ENCODE measurements around the gene B4GALT5.

The B4GALT5 gene

DNA sequence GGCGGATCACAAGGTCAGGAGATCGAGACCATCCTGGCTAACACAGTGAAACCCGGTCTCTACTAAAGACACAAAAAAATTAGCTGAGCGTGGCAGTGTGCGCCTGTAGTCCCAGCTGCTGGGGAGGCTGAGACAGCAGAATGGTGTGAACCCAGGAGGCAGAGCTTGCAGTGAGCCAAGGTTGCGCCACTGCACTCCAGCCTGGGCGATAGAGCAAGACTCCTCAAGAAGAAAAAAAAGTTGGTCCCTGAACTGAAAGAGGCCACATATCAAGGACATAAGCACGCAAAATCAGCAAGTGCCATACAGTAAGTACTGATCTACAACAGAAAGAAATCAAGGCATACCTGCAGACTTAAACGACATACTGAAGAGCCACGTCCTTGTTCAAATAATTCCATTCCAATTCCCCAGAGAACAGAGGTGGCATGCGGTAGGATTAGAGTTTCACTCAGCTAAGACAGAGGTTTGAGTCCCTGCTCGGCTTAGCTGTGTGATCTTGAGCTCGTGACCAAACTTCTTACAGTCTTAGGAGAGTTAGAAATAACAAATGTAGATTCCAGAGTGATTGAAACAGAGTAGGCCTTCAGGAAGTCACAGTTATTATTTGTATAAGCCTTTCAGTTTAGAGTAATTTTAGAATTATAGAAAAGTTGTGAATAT, 29.2 kb downstream of the B4GALT5 start:
- TF ChIP-seq, protein P1, sequence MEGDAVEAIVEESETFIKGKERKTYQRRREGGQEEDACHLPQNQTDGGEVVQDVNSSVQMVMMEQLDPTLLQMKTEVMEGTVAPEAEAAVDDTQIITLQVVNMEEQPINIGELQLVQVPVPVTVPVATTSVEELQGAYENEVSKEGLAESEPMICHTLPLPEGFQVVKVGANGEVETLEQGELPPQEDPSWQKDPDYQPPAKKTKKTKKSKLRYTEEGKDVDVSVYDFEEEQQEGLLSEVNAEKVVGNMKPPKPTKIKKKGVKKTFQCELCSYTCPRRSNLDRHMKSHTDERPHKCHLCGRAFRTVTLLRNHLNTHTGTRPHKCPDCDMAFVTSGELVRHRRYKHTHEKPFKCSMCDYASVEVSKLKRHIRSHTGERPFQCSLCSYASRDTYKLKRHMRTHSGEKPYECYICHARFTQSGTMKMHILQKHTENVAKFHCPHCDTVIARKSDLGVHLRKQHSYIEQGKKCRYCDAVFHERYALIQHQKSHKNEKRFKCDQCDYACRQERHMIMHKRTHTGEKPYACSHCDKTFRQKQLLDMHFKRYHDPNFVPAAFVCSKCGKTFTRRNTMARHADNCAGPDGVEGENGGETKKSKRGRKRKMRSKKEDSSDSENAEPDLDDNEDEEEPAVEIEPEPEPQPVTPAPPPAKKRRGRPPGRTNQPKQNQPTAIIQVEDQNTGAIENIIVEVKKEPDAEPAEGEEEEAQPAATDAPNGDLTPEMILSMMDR (IDR thresholded peaks at IDR 0.05; ENCODE audit: unreplicated experiment in 3 of 3), result no peak
- Mint-ChIP-seq H3K9me3 (no peaks in the 10 kb centered on the region), H3K36me3 (ENCODE audit: low read depth) (peaks cover 12% of the 10 kb centered on the region), H3K27me3 (ENCODE audit: low read depth) (no peaks in the 10 kb centered on the region), H3K4me1 (peaks cover 52% of the 10 kb centered on the region), H3K27ac (peak overlapping the region; percentile 65 to 94 (median 90)), H3K4me3 (no peak overlapping the region)

DNA sequence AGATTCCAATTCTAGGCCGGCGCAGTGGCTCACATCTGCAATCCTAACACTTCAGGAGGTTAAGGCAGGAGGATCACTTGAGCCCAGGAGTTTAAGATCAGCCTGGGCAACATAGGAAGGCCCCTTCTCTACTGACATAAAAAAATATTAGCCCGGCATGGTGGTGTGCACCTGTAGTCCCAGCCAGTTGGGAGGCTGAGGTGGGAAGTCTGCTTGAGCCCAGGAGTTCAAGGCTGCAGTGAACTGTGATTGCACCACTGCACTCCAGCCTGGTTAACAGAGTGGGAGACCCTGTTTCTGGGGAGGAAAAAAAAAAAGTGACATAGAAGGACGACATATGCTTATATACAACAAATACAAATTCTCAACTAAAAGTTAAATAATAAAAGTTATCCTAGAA, 30.9 kb downstream of the B4GALT5 start:
- no peaks in the 10 kb centered on the region for H3K9me3 Mint-ChIP-seq
- H3K27me3 Mint-ChIP-seq (ENCODE audit: low read depth), result no peaks in the 10 kb centered on the region
- peak overlapping the region; percentile 34 to 94 (median 58) for H3K27ac Mint-ChIP-seq
- peaks cover 62% of the 10 kb centered on the region for H3K4me1 Mint-ChIP-seq
- no peak overlapping the region for H3K4me3 Mint-ChIP-seq
- TF ChIP-seq, protein P1 (IDR thresholded peaks at IDR 0.05; ENCODE audit: unreplicated experiment in 3 of 3), result no peak
- H3K36me3 Mint-ChIP-seq (ENCODE audit: low read depth), result peaks cover 12% of the 10 kb centered on the region

DNA sequence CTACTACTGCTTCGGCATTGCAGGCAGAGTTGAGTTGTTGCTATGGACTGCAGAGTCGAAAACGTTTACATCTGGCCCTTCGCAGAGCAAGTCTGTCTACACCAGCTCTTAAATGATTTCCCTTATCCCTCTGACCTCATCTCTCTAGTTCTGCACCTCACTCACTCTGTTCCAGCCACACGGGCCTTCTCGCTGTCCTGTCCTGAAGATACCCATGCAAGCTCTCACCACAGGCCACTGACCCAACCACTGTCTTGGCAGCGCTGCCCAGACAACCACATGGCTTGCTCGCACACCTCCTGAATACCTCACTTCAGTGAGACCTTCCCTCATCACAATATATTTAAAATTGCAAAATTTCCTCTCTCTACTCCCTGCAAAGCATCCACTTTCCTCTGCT, 31.4 kb downstream of the B4GALT5 start:
- TF ChIP-seq, protein P1 (IDR thresholded peaks at IDR 0.05; ENCODE audit: unreplicated experiment in 3 of 3), result no peak
- Mint-ChIP-seq H3K4me3 (no peak overlapping the region), H3K9me3 (no peaks in the 10 kb centered on the region), H3K27ac (peak overlapping the region; percentile 34 to 94 (median 58)), H3K4me1 (peaks cover 64% of the 10 kb centered on the region), H3K36me3 (ENCODE audit: low read depth) (peaks cover 12% of the 10 kb centered on the region), H3K27me3 (ENCODE audit: low read depth) (no peaks in the 10 kb centered on the region)

DNA sequence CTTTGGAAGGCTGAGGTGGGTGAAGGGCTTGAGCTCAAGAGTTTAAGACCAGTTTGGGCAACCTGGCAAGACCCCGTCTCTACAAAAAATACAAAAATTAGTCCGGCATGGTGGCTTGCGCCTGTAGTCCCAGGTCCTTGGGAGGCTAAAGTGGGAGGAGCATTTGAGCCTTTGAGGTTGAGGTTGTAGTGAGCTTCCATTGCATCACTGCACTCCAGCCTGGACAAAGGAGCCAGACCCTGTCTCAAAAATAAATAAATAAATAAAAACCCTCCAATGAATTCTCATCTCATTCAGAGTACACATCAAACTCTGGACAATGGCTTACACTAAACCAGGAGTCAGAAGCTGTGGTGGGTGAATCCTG, 31.8 kb downstream of the B4GALT5 start:
- Mint-ChIP-seq H3K27ac (peak overlapping the region; percentile 55 to 94 (median 58)), H3K4me1 (peaks cover 68% of the 10 kb centered on the region), H3K9me3 (no peaks in the 10 kb centered on the region), H3K27me3 (ENCODE audit: low read depth) (no peaks in the 10 kb centered on the region), H3K4me3 (no peak overlapping the region), H3K36me3 (ENCODE audit: low read depth) (peaks cover 12% of the 10 kb centered on the region)
- TF ChIP-seq, protein P1 (IDR thresholded peaks at IDR 0.05; ENCODE audit: unreplicated experiment in 3 of 3), result no peak

DNA sequence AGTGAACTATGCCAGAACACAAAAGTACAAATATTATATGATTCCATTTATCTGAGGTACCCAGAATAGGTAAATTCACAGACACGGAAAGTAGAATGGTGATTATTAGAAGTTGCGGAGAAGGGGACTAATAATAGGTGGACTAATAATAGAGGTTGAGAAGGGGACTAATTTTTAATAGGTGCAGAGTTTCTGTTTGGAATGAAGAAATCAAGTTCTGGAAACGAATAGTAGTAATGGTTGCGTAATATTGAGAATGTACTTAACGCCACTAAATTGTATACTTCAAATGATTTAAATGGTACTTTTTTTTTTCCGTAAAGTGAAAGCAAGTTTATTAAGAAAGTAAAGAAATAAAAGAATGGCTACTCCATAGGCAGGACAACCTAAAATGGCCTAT, 33.2 kb downstream of the B4GALT5 start:
- Mint-ChIP-seq H3K36me3 (ENCODE audit: low read depth) (peaks cover 12% of the 10 kb centered on the region), H3K4me3 (no peak overlapping the region)

More for the DNA sequence above, 33.2 kb downstream of the B4GALT5 start:
- peak overlapping the region in 2 of 3 experiments; percentile 44 to 47 for H3K27ac Mint-ChIP-seq
- TF ChIP-seq, protein P1 (IDR thresholded peaks at IDR 0.05; ENCODE audit: unreplicated experiment in 3 of 3), result no peak
- H3K4me1 Mint-ChIP-seq, result peaks cover 73% of the 10 kb centered on the region
- H3K27me3 Mint-ChIP-seq (ENCODE audit: low read depth), result no peaks in the 10 kb centered on the region
- no peaks in the 10 kb centered on the region for H3K9me3 Mint-ChIP-seq

Measured in nephron (organoid).